Smooth muscle cell (in vitro differentiated cells): ENCODE results near the gene CYTIP. TPM values are rescaled to one million over a fixed set of nuclear protein-coding genes. Genes with fewer than 3 reads are reported as not detected.

ENCODE experiments used
- DNase-seq: peaks from one replicate; lab custom pipeline; 2025; ENCODE audit not compliant: unreplicated experiment; lab: John Stamatoyannopoulos, UW
- H2AFZ ChIP-seq: fragments of 200-600 bp; sonication (generic); 2 replicates; pipeline ENCODE4 v1.6.0; 2016; ENCODE audit warnings: antibody characterized with exemption, low read depth, mild to moderate bottlenecking
- H3F3A ChIP-seq: fragments of 200-600 bp; sonication (generic); 2 replicates; pipeline ENCODE4 v1.6.0; 2017; ENCODE audit warnings: antibody characterized with exemption, low read depth
- H3K27ac ChIP-seq: fragments of 200-600 bp; sonication (generic); 2 replicates; pipeline ENCODE4 v1.5.1; 2016; ENCODE audit warnings: low read depth, mild to moderate bottlenecking
- H3K27me3 ChIP-seq: fragments of 200-600 bp; sonication (generic); 2 replicates; pipeline ENCODE4 v1.6.1; 2016; ENCODE audit warnings: low read depth, mild to moderate bottlenecking
- H3K36me3 ChIP-seq: fragments of 200-600 bp; sonication (generic); 2 replicates; pipeline ENCODE4 v1.5.1; 2016; ENCODE audit warnings: low read depth
- H3K4me1 ChIP-seq: fragments of 200-600 bp; sonication (generic); 2 replicates; pipeline ENCODE4 v1.5.1; 2016; ENCODE audit warnings: low read depth
- H3K4me2 ChIP-seq: fragments of 200-600 bp; sonication (generic); 2 replicates; pipeline ENCODE4 v1.6.0; 2016; ENCODE audit warnings: mild to moderate bottlenecking
- H3K4me3 ChIP-seq: fragments of 200-600 bp; sonication (generic); 2 replicates; pipeline ENCODE4 v1.5.1; 2016; ENCODE audit warnings: mild to moderate bottlenecking
- H3K79me2 ChIP-seq: fragments of 200-600 bp; sonication (generic); 2 replicates; pipeline ENCODE4 v1.6.0; 2016; ENCODE audit warnings: low read depth, mild to moderate bottlenecking
- H3K9ac ChIP-seq: fragments of 200-600 bp; sonication (generic); 2 replicates; pipeline ENCODE4 v1.6.0; 2016; ENCODE audit warnings: low read depth
- H3K9me3 ChIP-seq: fragments of 200-600 bp; sonication (generic); replicated peaks from 2 replicates; pipeline ENCODE4 v1.5.1; 2016; ENCODE audit warnings: low read depth
- H4K20me1 ChIP-seq: fragments of 200-600 bp; sonication (generic); 2 replicates; pipeline ENCODE4 v1.6.0; 2016; ENCODE audit warnings: low read depth
- CTCF ChIP-seq: fragments of 200-600 bp; sonication (generic); IDR thresholded peaks from 2 replicates; pipeline ENCODE4 v1.5.1; 2017; ENCODE audit warnings: borderline replicate concordance, mild to moderate bottlenecking, antibody characterized with exemption; ENCODE audit not compliant: insufficient read depth, poor library complexity, severe bottlenecking
- WGBS: methylation state at CpG from one replicate; pipeline ENCODE4 v1.1.7; 2016; ENCODE audit warnings: low lambda C conversion rate; 5-methylcytosine and 5-hydroxymethylcytosine counted together
- polyA plus RNA-seq: library from polyadenylated mRNA; unstranded; fragments of >200 nt; fragmentation: Nextera tagmentation; extraction: Ambion mirVana; gene quantifications from 2 replicates; pipeline ENCODE4 v1.2.1, GENCODE V29; 2016
- total RNA-seq: library from RNA; depleted of rRNA; stranded (reverse); fragments of >200 nt; gene quantifications from 2 replicates; pipeline ENCODE4 v1.2.3, GENCODE V29; 2014

CYTIP gene
- total and polyA plus RNA-seq, 2 experiments from 2014 or later: not detected

DNA sequence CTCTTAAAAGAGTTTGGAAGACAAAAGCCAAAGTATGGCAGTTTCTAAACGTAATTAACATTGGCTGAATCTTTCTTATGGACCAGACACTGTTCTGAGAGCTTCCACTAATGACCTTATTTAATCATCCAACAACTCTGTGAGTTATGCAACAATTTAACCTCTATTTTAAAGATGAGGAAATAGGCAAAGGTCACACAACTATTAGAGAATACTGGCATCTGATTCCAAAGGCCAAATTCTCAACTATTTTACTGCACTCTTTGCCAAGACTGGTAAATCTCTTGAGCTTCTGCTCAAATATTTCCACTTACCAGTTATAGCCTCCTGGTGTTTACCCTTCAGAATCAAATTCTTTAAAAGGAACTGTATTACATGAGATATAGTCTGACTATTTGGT lies 76.2 kb downstream of the CYTIP start:
- Histone ChIP-seq H3K4me3 (no peak overlapping the region), H3K79me2 (no peaks in the 10 kb centered on the region), H3K9ac (no peak overlapping the region), H3K36me3 (no peaks in the 10 kb centered on the region), H3K9me3 (no peaks in the 10 kb centered on the region), H2AFZ (no peak overlapping the region), H3K4me1 (no peaks in the 10 kb centered on the region), H3K27ac (no peak overlapping the region), H3K27me3 (no peaks in the 10 kb centered on the region), H3K4me2 (no peak overlapping the region), H3F3A (no peaks in the 10 kb centered on the region), H4K20me1 (no peaks in the 10 kb centered on the region)
- 63% methylated on average over 1 of the region's 1 CpG for WGBS
- no peak for DNase-seq
- TF ChIP-seq CTCF: no peak

Other genes with a start within 250 kb of the CYTIP start
- 1.8 and 2.5 TPM in 2 replicates for gene GALNT5, start 186.4 kb downstream of the CYTIP start, total RNA-seq
- gene GALNT5, start 186.4 kb downstream of the CYTIP start, polyA plus RNA-seq: 1.5 and 2.0 TPM in 2 replicates
- gene ERMN, start 118.3 kb downstream of the CYTIP start, total RNA-seq: not detected in 2 replicates
- gene ERMN, start 118.3 kb downstream of the CYTIP start, polyA plus RNA-seq: not detected in 2 replicates
- gene ACVR1C, start 184.8 kb upstream of the CYTIP start, total RNA-seq: 0.04 and 0.36 TPM in 2 replicates
- 0.12 TPM in 1 of 2 replicates, not detected in the other for gene ACVR1C, start 184.8 kb upstream of the CYTIP start, polyA plus RNA-seq